ENCODE results near the gene TRA2B.

The TRA2B gene

DNA sequence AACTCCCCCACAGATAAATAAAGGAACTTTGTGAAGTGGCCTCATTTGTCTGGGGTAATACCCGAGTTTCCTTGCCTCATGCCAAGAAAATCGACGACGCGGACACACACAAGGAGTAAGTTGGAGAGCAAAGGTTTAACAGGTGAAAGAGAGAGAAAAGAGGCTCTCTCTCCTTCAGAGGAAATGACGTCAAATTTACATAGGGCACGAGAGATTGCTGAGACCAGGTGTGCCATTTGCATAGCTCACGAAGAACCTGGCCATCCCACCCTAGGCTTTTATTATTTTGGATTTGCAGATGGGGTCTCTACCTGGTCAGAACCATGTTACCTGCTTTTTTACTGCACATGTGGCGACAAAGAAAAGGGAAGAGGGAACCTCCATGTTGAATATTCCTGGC is 63.7 kb downstream of the TRA2B start:
- Histone ChIP-seq H3K27me3 (ENCODE audit: insufficient read depth, poor library complexity, severe bottlenecking) (no peaks in the 10 kb centered on the region), H3K27ac (ENCODE audit: poor library complexity, severe bottlenecking) (no peak overlapping the region), H3K36me3 (ENCODE audit: low read depth) (no peaks in the 10 kb centered on the region), H3K4me1 (ENCODE audit: insufficient read depth, poor library complexity, severe bottlenecking) (no peaks in the 10 kb centered on the region), H3K9me3 (ENCODE audit: severe bottlenecking) (no peaks in the 10 kb centered on the region), H3K4me3 (ENCODE audit: severe bottlenecking) (no peak overlapping the region)
- DNase-seq (ENCODE audit: low spot score) (no peak), ATAC-seq (ENCODE audit: low read depth) (no peak)
- TF ChIP-seq CTCF (IDR thresholded peaks at IDR 0.05; ENCODE audit: poor library complexity, severe bottlenecking) = no peak

DNA sequence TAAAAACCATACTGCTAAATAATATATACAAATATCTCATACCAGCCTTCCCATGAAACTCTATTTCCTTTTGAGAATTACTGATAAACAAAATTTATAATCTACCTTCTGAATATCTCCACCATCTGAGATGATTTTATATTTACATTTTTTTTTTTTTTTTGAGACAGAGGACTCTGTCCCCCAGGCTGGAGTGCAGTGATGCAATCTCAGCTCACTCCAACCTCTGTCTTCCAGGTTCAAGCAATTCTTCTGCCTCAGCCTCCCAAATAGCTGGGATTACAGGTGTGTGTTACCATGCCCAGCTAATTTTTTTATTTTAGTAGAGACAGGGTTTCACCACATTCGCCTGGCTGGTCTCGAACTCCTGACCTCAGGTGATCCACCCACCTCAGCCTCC is 70.2 kb downstream of the TRA2B start:
- DNase-seq (ENCODE audit: low spot score) = no peak
- no peak overlapping the region for H3K4me3 ChIP-seq (ENCODE audit: severe bottlenecking)
- no peaks in the 10 kb centered on the region for H3K27me3 ChIP-seq (ENCODE audit: insufficient read depth, poor library complexity, severe bottlenecking)
- H3K36me3 ChIP-seq (ENCODE audit: low read depth) = no peaks in the 10 kb centered on the region
- H3K27ac ChIP-seq (ENCODE audit: poor library complexity, severe bottlenecking) = no peak overlapping the region
- no peaks in the 10 kb centered on the region for H3K9me3 ChIP-seq (ENCODE audit: severe bottlenecking)
- no peak for ATAC-seq (ENCODE audit: low read depth)
- TF ChIP-seq CTCF (IDR thresholded peaks at IDR 0.05; ENCODE audit: poor library complexity, severe bottlenecking) = no peak
- no peaks in the 10 kb centered on the region for H3K4me1 ChIP-seq (ENCODE audit: insufficient read depth, poor library complexity, severe bottlenecking)

DNA sequence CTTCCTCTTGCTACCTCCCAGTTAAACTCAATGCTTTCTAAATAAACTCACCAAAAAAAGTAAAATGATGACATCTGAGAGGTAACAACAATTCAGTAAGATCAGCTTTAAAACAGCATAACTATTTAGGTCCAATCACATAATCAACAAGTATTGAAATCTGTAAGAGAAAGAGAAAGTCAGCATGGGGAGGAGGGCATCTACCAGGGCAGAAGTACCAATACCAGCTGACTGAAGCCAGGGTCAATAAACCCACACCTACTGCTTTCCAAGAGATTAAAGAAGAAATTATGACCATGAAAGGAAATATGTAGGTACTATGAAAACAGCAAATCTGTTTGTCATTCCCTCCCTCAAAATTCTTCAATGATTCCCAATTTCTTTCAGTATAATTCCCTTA is 70.8 kb downstream of the TRA2B start:
- Histone ChIP-seq H3K4me1 (ENCODE audit: insufficient read depth, poor library complexity, severe bottlenecking) (no peaks in the 10 kb centered on the region), H3K27ac (ENCODE audit: poor library complexity, severe bottlenecking) (no peak overlapping the region), H3K36me3 (ENCODE audit: low read depth) (no peaks in the 10 kb centered on the region), H3K9me3 (ENCODE audit: severe bottlenecking) (no peaks in the 10 kb centered on the region), H3K27me3 (ENCODE audit: insufficient read depth, poor library complexity, severe bottlenecking) (no peaks in the 10 kb centered on the region), H3K4me3 (ENCODE audit: severe bottlenecking) (no peak overlapping the region)
- no peak for TF ChIP-seq CTCF (IDR thresholded peaks at IDR 0.05; ENCODE audit: poor library complexity, severe bottlenecking)
- ATAC-seq (ENCODE audit: low read depth) (no peak), DNase-seq (ENCODE audit: low spot score) (no peak)

DNA sequence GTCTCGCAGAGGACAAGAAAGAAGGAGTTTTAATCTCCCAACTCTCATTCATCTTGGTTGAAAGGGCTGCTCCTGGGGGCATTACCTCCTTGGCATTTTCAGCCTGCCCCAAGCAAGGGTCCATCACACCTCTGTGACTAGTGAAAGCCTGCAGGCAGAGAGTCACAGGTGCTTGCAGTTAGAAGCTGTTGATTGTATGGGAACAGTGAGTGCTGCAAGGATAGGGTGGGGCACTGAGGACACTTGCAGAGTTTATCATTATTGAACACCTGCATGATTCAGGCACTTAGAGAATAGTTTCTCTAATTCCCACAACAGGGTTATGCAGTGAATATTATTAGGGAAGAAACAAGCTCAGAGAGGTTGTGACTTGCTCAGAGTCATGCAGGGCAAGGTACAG is 71.3 kb downstream of the TRA2B start:
- peak; percentile 17; the same call in 1 of the 3 replicates for ATAC-seq (ENCODE audit: low read depth)
- no peaks in the 10 kb centered on the region for H3K36me3 ChIP-seq (ENCODE audit: low read depth)
- no peak for DNase-seq (ENCODE audit: low spot score)
- TF ChIP-seq CTCF (IDR thresholded peaks at IDR 0.05; ENCODE audit: poor library complexity, severe bottlenecking) = no peak
- no peaks in the 10 kb centered on the region for H3K4me1 ChIP-seq (ENCODE audit: insufficient read depth, poor library complexity, severe bottlenecking)
- H3K4me3 ChIP-seq (ENCODE audit: severe bottlenecking) = no peak overlapping the region
- H3K27me3 ChIP-seq (ENCODE audit: insufficient read depth, poor library complexity, severe bottlenecking) = no peaks in the 10 kb centered on the region
- no peaks in the 10 kb centered on the region for H3K9me3 ChIP-seq (ENCODE audit: severe bottlenecking)
- H3K27ac ChIP-seq (ENCODE audit: poor library complexity, severe bottlenecking) = no peak overlapping the region
